ENCODE results near the gene SRP68. TPM values are rescaled to one million over a fixed set of nuclear protein-coding genes. Genes with fewer than 3 reads are reported as not detected.
A peak's percentile ranks its signal among the peaks of the same experiment; 100 is the strongest.

The SRP68 gene
- total and polyA plus RNA-seq, 2 donors (not counting 1 experiment from before 2014, with no cell fraction given), result 34.0 to 68.6 TPM

GRCh38 chr17:76051561-76051960 lies 20.8 kb downstream of the SRP68 start:
- no peak for DNase-seq (ENCODE audit: low read depth in 2 of 2)
- H3K27me3 ChIP-seq (ENCODE audit: control insufficient read depth, insufficient read depth, low read length), result no peaks in the 10 kb centered on the region
- no peak overlapping the region for H2AFZ ChIP-seq (ENCODE audit: low read length)
- H3K4me1 ChIP-seq (ENCODE audit: control insufficient read depth, extremely low read depth, insufficient read depth, low read length), result peaks cover 2% of the 10 kb centered on the region
- TF ChIP-seq EZH2 (IDR thresholded peaks at IDR 0.05; ENCODE audit: low read length, missing control alignments), result no peak
- TF ChIP-seq CTCF (conservative IDR thresholded peaks at IDR 0.05 in 1 of 2, IDR thresholded peaks at IDR 0.05 in 1 of 2; ENCODE audit: low read depth in 1 of 2, low read length in 2 of 2), result no peak
- H4K20me1 ChIP-seq (ENCODE audit: control insufficient read depth, extremely low read depth, insufficient read depth, low read length), result no peaks in the 10 kb centered on the region
- H3K27ac ChIP-seq (ENCODE audit: insufficient read depth, low read length), result no peak overlapping the region
- H3K9me3 ChIP-seq (ENCODE audit: control insufficient read depth, insufficient read depth, low read depth, low read length), result no peaks in the 10 kb centered on the region
- no peak overlapping the region for H3K4me3 ChIP-seq (replicated peaks in 1 of 4; ENCODE audit: control extremely low read depth in 1 of 4, insufficient read depth in 1 of 4, low read depth in 3 of 4, low read length in 4 of 4)
- no peak overlapping the region for H3K4me2 ChIP-seq (ENCODE audit: extremely low read depth, insufficient read depth, low read length)
- H3K9ac ChIP-seq (ENCODE audit: insufficient read depth, low read length), result no peak overlapping the region
- peaks cover 6% of the 10 kb centered on the region for H3K36me3 ChIP-seq (ENCODE audit: control insufficient read depth, insufficient read depth, low read length)
- peaks cover 2% of the 10 kb centered on the region for H3K79me2 ChIP-seq (ENCODE audit: control insufficient read depth, insufficient read depth, low read length)

GRCh38 chr17:76050538-76051467 lies 21.5 kb downstream of the SRP68 start:
- H3K9ac ChIP-seq (ENCODE audit: insufficient read depth, low read length), result no peak overlapping the region
- peaks cover 8% of the 10 kb centered on the region for H3K36me3 ChIP-seq (ENCODE audit: control insufficient read depth, insufficient read depth, low read length)
- H2AFZ ChIP-seq (ENCODE audit: low read length), result no peak overlapping the region
- no peaks in the 10 kb centered on the region for H3K27me3 ChIP-seq (ENCODE audit: control insufficient read depth, insufficient read depth, low read length)
- no peak overlapping the region for H3K27ac ChIP-seq (ENCODE audit: insufficient read depth, low read length)
- no peaks in the 10 kb centered on the region for H4K20me1 ChIP-seq (ENCODE audit: control insufficient read depth, extremely low read depth, insufficient read depth, low read length)
- H3K79me2 ChIP-seq (ENCODE audit: control insufficient read depth, insufficient read depth, low read length), result peaks cover 2% of the 10 kb centered on the region
- H3K4me2 ChIP-seq (ENCODE audit: extremely low read depth, insufficient read depth, low read length), result no peak overlapping the region
- H3K4me1 ChIP-seq (ENCODE audit: control insufficient read depth, extremely low read depth, insufficient read depth, low read length), result peaks cover 2% of the 10 kb centered on the region
- H3K9me3 ChIP-seq (ENCODE audit: control insufficient read depth, insufficient read depth, low read depth, low read length), result no peaks in the 10 kb centered on the region
- peak in 1 of 2 donors; percentile 62 for DNase-seq (ENCODE audit: low read depth in 2 of 2)
- TF ChIP-seq EZH2 (IDR thresholded peaks at IDR 0.05; ENCODE audit: low read length, missing control alignments), result no peak
- no peak for TF ChIP-seq CTCF (conservative IDR thresholded peaks at IDR 0.05 in 1 of 2, IDR thresholded peaks at IDR 0.05 in 1 of 2; ENCODE audit: low read depth in 1 of 2, low read length in 2 of 2)
- H3K4me3 ChIP-seq (replicated peaks in 1 of 4; ENCODE audit: control extremely low read depth in 1 of 4, insufficient read depth in 1 of 4, low read depth in 3 of 4, low read length in 4 of 4), result no peak overlapping the region

- Histone ChIP-seq H3K79me2 (ENCODE audit: control insufficient read depth, insufficient read depth, low read length) (peaks cover 2% of the 10 kb centered on the region), H4K20me1 (ENCODE audit: control insufficient read depth, extremely low read depth, insufficient read depth, low read length) (no peaks in the 10 kb centered on the region), H3K4me3 (replicated peaks in 1 of 4; ENCODE audit: control extremely low read depth in 1 of 4, insufficient read depth in 1 of 4, low read depth in 3 of 4, low read length in 4 of 4) (no peak overlapping the region), H3K27me3 (ENCODE audit: control insufficient read depth, insufficient read depth, low read length) (no peaks in the 10 kb centered on the region), H2AFZ (ENCODE audit: low read length) (no peak overlapping the region), H3K36me3 (ENCODE audit: control insufficient read depth, insufficient read depth, low read length) (peaks cover 13% of the 10 kb centered on the region), H3K27ac (ENCODE audit: insufficient read depth, low read length) (no peak overlapping the region), H3K9ac (ENCODE audit: insufficient read depth, low read length) (no peak overlapping the region), H3K9me3 (ENCODE audit: control insufficient read depth, insufficient read depth, low read depth, low read length) (no peaks in the 10 kb centered on the region), H3K4me1 (ENCODE audit: control insufficient read depth, extremely low read depth, insufficient read depth, low read length) (peaks cover 2% of the 10 kb centered on the region), H3K4me2 (ENCODE audit: extremely low read depth, insufficient read depth, low read length) (no peak overlapping the region)
- TF ChIP-seq EZH2 (IDR thresholded peaks at IDR 0.05; ENCODE audit: low read length, missing control alignments) (no peak), CTCF (conservative IDR thresholded peaks at IDR 0.05 in 1 of 2, IDR thresholded peaks at IDR 0.05 in 1 of 2; ENCODE audit: low read depth in 1 of 2, low read length in 2 of 2) (no peak)
- no peak for DNase-seq (ENCODE audit: low read depth in 2 of 2)
Measured at GRCh38 chr17:76049836-76050537, 22.3 kb downstream of the SRP68 start.
